DMS153 (cell line): ENCODE data around the gene MAPRE2.

ENCODE experiments used
- DNase-seq: peaks from one replicate; lab custom pipeline; 2025; lab: John Stamatoyannopoulos, UW

The MAPRE2 gene

GRCh38 chr18:35182151-35182550, 140.9 kb downstream of the MAPRE2 start:
- no peak for DNase-seq

- no peak for DNase-seq
These were observed 142.7 kb downstream of the MAPRE2 start for GRCh38 chr18:35183886-35184285.

GRCh38 chr18:35185771-35186170, 144.6 kb downstream of the MAPRE2 start:
- no peak for DNase-seq

- DNase-seq: no peak
These were observed 145.2 kb downstream of the MAPRE2 start for GRCh38 chr18:35186291-35187034.

- no peak for DNase-seq
These were observed 148.3 kb downstream of the MAPRE2 start for GRCh38 chr18:35189510-35189909.

- no peak for DNase-seq
These were observed 149.9 kb downstream of the MAPRE2 start for GRCh38 chr18:35190948-35191697.

- DNase-seq: no peak
These were observed 150.4 kb downstream of the MAPRE2 start for GRCh38 chr18:35191698-35192025.

GRCh38 chr18:35192415-35192814, 151.2 kb downstream of the MAPRE2 start:
- DNase-seq: peak; percentile 75
